Right lobe of liver (tissue), 4 donors: Measurements from ENCODE around the gene SHMT2.

ENCODE experiments used
- POLR2A ChIP-seq: fragments of 450-650 bp; IDR thresholded peaks from one replicate; pipeline ENCODE4 v1.6.1; 2017; ENCODE audit warnings: antibody characterized with exemption, mild to moderate bottlenecking
- TF ChIP-seq, protein P1 (sequence below), 4 donors: fragments of 200-600 bp in 3 of 4; fragments of 450-650 bp in 1 of 4; IDR thresholded peaks; one replicate each; pipeline versions ENCODE4 v1.5.1 to v1.8.0; 2016 to 2022; ENCODE audit warnings: antibody characterized with exemption in 4 of 4, mild to moderate bottlenecking in 2 of 4
- donor health status: DM: no; HTN: no; CAD: no.
- donor health status: DM: no; HTN: no; CAD: no.
- donor health status: DM: no; HTN: yes; CAD: no.

GRCh38 chr12:57224278-57224972 is 5.1 kb upstream of the SHMT2 start:
- TF ChIP-seq, protein P1, sequence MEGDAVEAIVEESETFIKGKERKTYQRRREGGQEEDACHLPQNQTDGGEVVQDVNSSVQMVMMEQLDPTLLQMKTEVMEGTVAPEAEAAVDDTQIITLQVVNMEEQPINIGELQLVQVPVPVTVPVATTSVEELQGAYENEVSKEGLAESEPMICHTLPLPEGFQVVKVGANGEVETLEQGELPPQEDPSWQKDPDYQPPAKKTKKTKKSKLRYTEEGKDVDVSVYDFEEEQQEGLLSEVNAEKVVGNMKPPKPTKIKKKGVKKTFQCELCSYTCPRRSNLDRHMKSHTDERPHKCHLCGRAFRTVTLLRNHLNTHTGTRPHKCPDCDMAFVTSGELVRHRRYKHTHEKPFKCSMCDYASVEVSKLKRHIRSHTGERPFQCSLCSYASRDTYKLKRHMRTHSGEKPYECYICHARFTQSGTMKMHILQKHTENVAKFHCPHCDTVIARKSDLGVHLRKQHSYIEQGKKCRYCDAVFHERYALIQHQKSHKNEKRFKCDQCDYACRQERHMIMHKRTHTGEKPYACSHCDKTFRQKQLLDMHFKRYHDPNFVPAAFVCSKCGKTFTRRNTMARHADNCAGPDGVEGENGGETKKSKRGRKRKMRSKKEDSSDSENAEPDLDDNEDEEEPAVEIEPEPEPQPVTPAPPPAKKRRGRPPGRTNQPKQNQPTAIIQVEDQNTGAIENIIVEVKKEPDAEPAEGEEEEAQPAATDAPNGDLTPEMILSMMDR (IDR thresholded peaks at IDR 0.05), result no peak
- no peak for TF ChIP-seq POLR2A
